Adrenal gland (tissue), 12 donors: ENCODE data around the gene PCDHGB7. TPM values are rescaled to one million over a fixed set of nuclear protein-coding genes. Genes with fewer than 3 reads are reported as not detected.
A peak's percentile ranks its signal among the peaks of the same experiment; 100 is the strongest.
"Not testable (repeated sequence)": the region's sequence is repeated elsewhere in the genome, so short reads cannot be mapped to it uniquely, and the experiment has no call there.

Experiments
- DNase-seq, 7 donors: peaks; one replicate each; pipeline ENCODE4 v3.0.0-alpha.2; 2019 to 2020
- H3K27ac ChIP-seq, 5 donors: fragments of 200-600 bp; sonication (generic) in 4 of 5; 1 replicate in 3 of 5; 2 replicates in 2 of 5; pipeline versions ENCODE4 v1.5.1 to v1.8.0; 2016 to 2020; ENCODE audit warnings: mild to moderate bottlenecking in 1 of 5
- H3K27me3 ChIP-seq: fragments of 200-600 bp; 2 replicates; pipeline ENCODE4 v1.8.0; 2021
- H3K36me3 ChIP-seq, 2 donors: fragments of 200-600 bp; replicated peaks in 1 of 2; 1 replicate in 1 of 2; 2 replicates in 1 of 2; pipeline versions ENCODE4 v1.5.1 to v1.8.0; 2018 to 2022
- H3K4me1 ChIP-seq, 2 donors: fragments of 200-600 bp; replicated peaks in 1 of 2; 1 replicate in 1 of 2; 2 replicates in 1 of 2; pipeline versions ENCODE4 v1.5.1 to v1.8.0; 2018 to 2021
- H3K4me3 ChIP-seq, 4 donors: fragments of 200-600 bp; sonication (generic) in 3 of 4; one replicate each; pipeline ENCODE4 v1.5.1; 2016 to 2018
- H3K9me3 ChIP-seq, 3 donors: fragments of 200-600 bp; sonication (generic) in 1 of 3; replicated peaks in 1 of 3; 1 replicate in 2 of 3; 2 replicates in 1 of 3; pipeline versions ENCODE4 v1.5.1 to v1.8.0; 2016 to 2021
- CTCF ChIP-seq, 6 experiments: fragments of 450-650 bp in 4 of 6; fragments of 200-600 bp in 2 of 6; sonication (generic) in 1 of 6; IDR thresholded peaks; 1 replicate in 5 of 6; 2 replicates in 1 of 6; pipeline versions ENCODE4 v1.5.1 to v1.8.0; 2016 to 2021; ENCODE audit warnings: antibody characterized with exemption in 6 of 6, mild to moderate bottlenecking in 2 of 6, moderate library complexity in 1 of 6
- POLR2A ChIP-seq, 2 donors: fragments of 450-650 bp; IDR thresholded peaks; one replicate each; pipeline ENCODE4 v1.6.1; 2017; ENCODE audit warnings: antibody characterized with exemption in 2 of 2, mild to moderate bottlenecking in 2 of 2, moderate library complexity in 1 of 2
- WGBS, 4 donors: extraction: QIAGEN DNeasy Blood & Tissue Kit in 2 of 4; methylation state at CpG; one replicate each; pipeline versions ENCODE4 v1.1.5 to v1.1.7; 2013 to 2017; 5-methylcytosine and 5-hydroxymethylcytosine counted together
- intact Hi-C, 2 donors: fragments of 100-400 bp; cut with DNase I; formaldehyde crosslinking; loops; one replicate each; pipeline versions ENCODE4 v1.14.1 to v1.15.0; 2022 to 2023
- polyA plus RNA-seq, 3 donors: library from polyadenylated mRNA; stranded (reverse); fragments of 200-250 nt in 2 of 3; fragments of 350-450 nt in 1 of 3; fragmentation: Illumina TruSeq in 1 of 3; extraction: RNeasy Lipid Tissue Mini Kit (QIAGEN cat#74804) in 1 of 3; gene quantifications; one replicate each; pipeline ENCODE4 v1.2.3, GENCODE V29; 2013 to 2014
- total RNA-seq, 9 donors: library from RNA; depleted of rRNA in 4 of 9; stranded (reverse); fragments of >200 nt in 4 of 9; fragments of 120-200 nt in 1 of 9; fragmentation: NEBNext Ultra II Directional in 1 of 9; extraction: Animal tissue kit (Norgen Biotek cat#: 25700) in 1 of 9; gene quantifications; one replicate each; pipeline versions ENCODE4 v1.1.0 to v1.2.4, GENCODE V29; 2013 to 2023
- donor health status: healthy with polysubstance abuse.
- donor health status: Bipolar disorder and iron deficiency.
- donor health status: DM: yes; HTN: yes; CAD: no.
- donor health status: DM: no; HTN: no; CAD: no.
- donor health status: DM: no; HTN: no; CAD: no.
- donor health status: DM: yes; HTN: yes; CAD: no.

Gene PCDHGB7
- total and polyA plus RNA-seq, 12 donors = 0.88 to 28.1 (median 15.9) TPM

- no peak for DNase-seq
- 28 to 46% (median 35%) methylated on average over 17 to 21 of the region's 21 CpGs for WGBS, 4 donors
- Histone ChIP-seq H3K36me3 (no peaks in the 10 kb centered on the region), H3K27ac (no peak overlapping the region), H3K4me3 (no peak overlapping the region), H3K27me3 (no peaks in the 10 kb centered on the region), H3K4me1 (no peaks in the 10 kb centered on the region), H3K9me3 (peaks cover 4 to 19% (median 12%) of the 10 kb centered on the region in 3 donors)
- intact Hi-C loops = no loop called here
- TF ChIP-seq CTCF (IDR thresholded peaks at IDR 0.05) = no peak
- TF ChIP-seq POLR2A (IDR thresholded peaks at IDR 0.05) = no peak
Observed at GRCh38 chr5:141383345-141383744, 34.1 kb upstream of the PCDHGB7 start.

DNA sequence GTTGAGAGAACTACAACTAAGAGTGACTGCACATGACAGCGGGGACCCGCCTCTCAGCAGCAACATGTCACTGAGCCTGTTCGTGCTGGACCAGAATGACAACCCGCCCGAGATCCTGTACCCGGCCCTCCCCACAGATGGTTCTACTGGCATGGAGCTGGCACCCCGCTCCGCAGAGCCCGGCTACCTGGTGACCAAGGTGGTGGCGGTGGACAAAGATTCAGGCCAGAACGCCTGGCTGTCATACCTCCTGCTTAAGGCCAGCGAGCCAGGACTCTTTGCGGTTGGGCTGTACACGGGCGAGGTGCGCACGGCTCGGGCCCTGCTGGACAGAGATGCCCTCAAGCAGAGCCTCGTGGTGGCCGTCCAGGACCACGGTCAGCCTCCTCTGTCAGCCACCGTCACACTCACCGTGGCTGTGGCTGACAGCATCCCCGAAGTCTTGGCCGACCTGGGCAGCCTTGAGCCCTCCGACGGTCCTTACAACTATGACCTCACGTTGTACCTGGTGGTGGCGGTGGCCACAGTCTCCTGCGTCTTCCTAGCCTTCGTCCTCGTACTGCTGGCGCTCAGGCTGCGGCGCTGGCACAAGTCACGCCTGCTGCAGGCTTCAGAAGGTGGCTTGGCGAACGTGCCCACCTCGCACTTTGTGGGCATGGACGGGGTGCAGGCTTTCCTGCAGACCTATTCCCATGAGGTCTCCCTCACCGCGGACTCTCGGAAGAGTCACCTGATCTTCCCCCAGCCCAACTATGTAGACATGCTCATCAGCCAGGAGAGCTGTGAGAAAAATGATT is 32.8 kb upstream of the PCDHGB7 start:
- H3K4me3 ChIP-seq = no peak overlapping the region
- 38 to 66% (median 42%) methylated on average over 9 to 43 of the region's 43 CpGs for WGBS, 4 donors
- H3K27ac ChIP-seq = no peak overlapping the region
- H3K36me3 ChIP-seq = no peaks in the 10 kb centered on the region
- TF ChIP-seq POLR2A (IDR thresholded peaks at IDR 0.05) = no peak
- no peak for TF ChIP-seq CTCF (IDR thresholded peaks at IDR 0.05)
- DNase-seq = peak in 1 of 7 donors; percentile 31
- H3K9me3 ChIP-seq = peaks cover 0 to 24% (median 11%) of the 10 kb centered on the region in 3 donors
- intact Hi-C loops = no loop called here
- no peaks in the 10 kb centered on the region for H3K4me1 ChIP-seq
- H3K27me3 ChIP-seq = no peaks in the 10 kb centered on the region

GRCh38 chr5:141387557-141388311 is 29.7 kb upstream of the PCDHGB7 start, which contains the start of gene PCDHGB4:
Gene PCDHGB4 (plus strand): TSS chr5:141387698. CDS start chr5:141387885, 187 bp downstream.
- DNase-seq, H3K27ac ChIP-seq, intact Hi-C loops, H3K4me1 ChIP-seq, H3K36me3 ChIP-seq, H3K27me3 ChIP-seq: not testable (repeated sequence)
- Histone ChIP-seq H3K9me3 (peaks cover 0 to 35% (median 14%) of the 10 kb centered on the region in 3 donors), H3K4me3 (peak within 1 kb of the TSS in 1 of 4 donors; percentile 20)
- TF ChIP-seq CTCF (IDR thresholded peaks at IDR 0.05) = peak in 3 of 6 experiments; percentile 5 to 28 (median 12)
- 8 to 18% (median 11%) methylated on average over 17 to 22 of the region's 40 CpGs for WGBS, 4 donors

- DNase-seq = no peak
- no peaks in the 10 kb centered on the region for H3K4me1 ChIP-seq
- TF ChIP-seq CTCF (IDR thresholded peaks at IDR 0.05) (no peak), POLR2A (IDR thresholded peaks at IDR 0.05) (no peak)
- intact Hi-C loops = no loop called here
- no peaks in the 10 kb centered on the region for H3K36me3 ChIP-seq
- H3K27ac ChIP-seq = no peak overlapping the region
- no peak overlapping the region for H3K4me3 ChIP-seq
- H3K27me3 ChIP-seq = no peaks in the 10 kb centered on the region
- H3K9me3 ChIP-seq = peaks cover 0 to 40% (median 14%) of the 10 kb centered on the region in 3 donors
- WGBS, 4 donors = 42 to 59% (median 48%) methylated on average over 10 of the region's 10 CpGs
Observed at GRCh38 chr5:141388661-141389060, 28.8 kb upstream of the PCDHGB7 start.
